ENCODE data around the gene GNAZ. TPM values are rescaled to one million over a fixed set of nuclear protein-coding genes. Genes with fewer than 3 reads are reported as not detected.

Gene GNAZ
- total RNA-seq, 1 experiment from 2014 or later: 11.1 TPM

- CTCF ChIA-PET: interaction anchor here (1.0 to 3.1 kb wide), 2 partner anchors 43 to 172 kb away, joined by 3 to 30 read pairs; no protein-coding TSS in a partner anchor
- H3K9ac ChIP-seq (ENCODE audit: low read length): no peak overlapping the region
- H3K27ac ChIP-seq (ENCODE audit: low read depth, low read length): no peak overlapping the region
- 0 out of 4 replicates have a peak, but pooled peaks cover 0 to 2% of the 10 kb centered on the region in 2 experiments for H3K4me1 ChIP-seq (ENCODE audit: control insufficient read depth in 1 of 2, insufficient read depth in 2 of 2, low read length in 2 of 2)
- H3K9me3 ChIP-seq (ENCODE audit: control insufficient read depth in 1 of 2, insufficient read depth in 1 of 2, low read depth in 1 of 2, low read length in 2 of 2): no peaks in the 10 kb centered on the region
- no peak overlapping the region for H3K4me3 ChIP-seq (replicated peaks in 1 of 2; ENCODE audit: low read depth in 1 of 2, low read length in 2 of 2)
- RAD21 ChIA-PET (ENCODE audit: low non-redundant PET in 1 of 2, low total read pairs in 2 of 2, uncharacterized antibody in 2 of 2, unreplicated experiment in 2 of 2): no interaction called here
- ATAC-seq (no peak), DNase-seq (ENCODE audit: low read depth, low spot score) (no peak)
- no peak overlapping the region for H3K4me2 ChIP-seq (ENCODE audit: low read length)
- BruUV-seq (replicated peaks): no TSS peak
- POLR2A ChIA-PET: no interaction called here
- no peaks in the 10 kb centered on the region for H3K36me3 ChIP-seq (ENCODE audit: control insufficient read depth in 1 of 2, insufficient read depth in 2 of 2, low read length in 2 of 2)
- no peaks in the 10 kb centered on the region for H3K27me3 ChIP-seq (ENCODE audit: insufficient read depth, low read length)
- H2AFZ ChIP-seq (ENCODE audit: low read depth, low read length, poor library complexity, severe bottlenecking): no peak overlapping the region
- H3K9me2 ChIP-seq (ENCODE audit: insufficient read depth): no peaks in the 10 kb centered on the region
- H4K20me1 ChIP-seq (ENCODE audit: insufficient read depth): no peaks in the 10 kb centered on the region
- intact Hi-C loops (cut with micrococcal nuclease): no loop called here
- H3K79me2 ChIP-seq (ENCODE audit: insufficient read depth, low read length): no peaks in the 10 kb centered on the region
- TF ChIP-seq TCF7L2 (IDR thresholded peaks at IDR 0.05; ENCODE audit: borderline replicate concordance, extremely low read depth, insufficient read depth, insufficient read length) (no peak), SRF (IDR thresholded peaks at IDR 0.05; ENCODE audit: low read depth) (no peak), CBX3 (IDR thresholded peaks at IDR 0.05; ENCODE audit: low read depth) (no peak), YY1 (IDR thresholded peaks at IDR 0.05; ENCODE audit: extremely low read depth, insufficient replicate concordance, low read depth, low read length) (no peak), SP1 (IDR thresholded peaks at IDR 0.05; ENCODE audit: low read depth) (no peak), SIN3A (IDR thresholded peaks at IDR 0.05; ENCODE audit: low read depth) (no peak), ZBTB33 (IDR thresholded peaks at IDR 0.05; ENCODE audit: extremely low read depth, insufficient replicate concordance, low read length) (no peak), ZNF274 (IDR thresholded peaks at IDR 0.05; ENCODE audit: low read depth, low read length) (no peak), POLR2AphosphoS5 (IDR thresholded peaks at IDR 0.05; ENCODE audit: low read depth, low read length) (no peak), EZH2phosphoT487 (IDR thresholded peaks at IDR 0.05; ENCODE audit: borderline replicate concordance) (no peak), ZFX (IDR thresholded peaks at IDR 0.05) (no peak), MAX (IDR thresholded peaks at IDR 0.05) (no peak), POLR2A (IDR thresholded peaks at IDR 0.05; ENCODE audit: borderline replicate concordance, extremely low read depth, insufficient read depth, insufficient read length) (no peak), ELF1 (IDR thresholded peaks at IDR 0.05; ENCODE audit: borderline replicate concordance, low read depth) (no peak), EGR1 (IDR thresholded peaks at IDR 0.05; ENCODE audit: low read depth) (no peak)
- TF ChIP-seq, protein P1, sequence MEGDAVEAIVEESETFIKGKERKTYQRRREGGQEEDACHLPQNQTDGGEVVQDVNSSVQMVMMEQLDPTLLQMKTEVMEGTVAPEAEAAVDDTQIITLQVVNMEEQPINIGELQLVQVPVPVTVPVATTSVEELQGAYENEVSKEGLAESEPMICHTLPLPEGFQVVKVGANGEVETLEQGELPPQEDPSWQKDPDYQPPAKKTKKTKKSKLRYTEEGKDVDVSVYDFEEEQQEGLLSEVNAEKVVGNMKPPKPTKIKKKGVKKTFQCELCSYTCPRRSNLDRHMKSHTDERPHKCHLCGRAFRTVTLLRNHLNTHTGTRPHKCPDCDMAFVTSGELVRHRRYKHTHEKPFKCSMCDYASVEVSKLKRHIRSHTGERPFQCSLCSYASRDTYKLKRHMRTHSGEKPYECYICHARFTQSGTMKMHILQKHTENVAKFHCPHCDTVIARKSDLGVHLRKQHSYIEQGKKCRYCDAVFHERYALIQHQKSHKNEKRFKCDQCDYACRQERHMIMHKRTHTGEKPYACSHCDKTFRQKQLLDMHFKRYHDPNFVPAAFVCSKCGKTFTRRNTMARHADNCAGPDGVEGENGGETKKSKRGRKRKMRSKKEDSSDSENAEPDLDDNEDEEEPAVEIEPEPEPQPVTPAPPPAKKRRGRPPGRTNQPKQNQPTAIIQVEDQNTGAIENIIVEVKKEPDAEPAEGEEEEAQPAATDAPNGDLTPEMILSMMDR (IDR thresholded peaks at IDR 0.05 in 2 of 3, conservative IDR thresholded peaks at IDR 0.05 in 1 of 3; ENCODE audit: borderline replicate concordance in 1 of 3, insufficient read depth in 1 of 3, low read depth in 2 of 3, low read length in 2 of 3): no peak
- TF ChIP-seq, protein P2, sequence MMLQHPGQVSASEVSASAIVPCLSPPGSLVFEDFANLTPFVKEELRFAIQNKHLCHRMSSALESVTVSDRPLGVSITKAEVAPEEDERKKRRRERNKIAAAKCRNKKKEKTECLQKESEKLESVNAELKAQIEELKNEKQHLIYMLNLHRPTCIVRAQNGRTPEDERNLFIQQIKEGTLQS (IDR thresholded peaks at IDR 0.05): no peak
These were observed 61.6 kb downstream of the GNAZ start for GRCh38 chr22:23131931-23132330.

All from HCT116 (cell line).